ENCODE data around the gene LRP5. TPM values are rescaled to one million over a fixed set of nuclear protein-coding genes. Genes with fewer than 3 reads are reported as not detected.
A peak's percentile ranks its signal among the peaks of the same experiment; 100 is the strongest.

Gene LRP5
- total RNA-seq, 1 donor from 2014 or later = 38.7 TPM

GRCh38 chr11:68274306-68274705, 38.1 kb upstream of the LRP5 start:
- Mint-ChIP-seq H3K36me3 (ENCODE audit: low read depth) (no peaks in the 10 kb centered on the region), H3K27ac (ENCODE audit: unreplicated experiment) (no peak overlapping the region), H3K4me3 (ENCODE audit: unreplicated experiment) (no peak overlapping the region), H3K9me3 (ENCODE audit: low read depth) (no peaks in the 10 kb centered on the region), H3K4me1 (ENCODE audit: low read depth) (peaks cover 28% of the 10 kb centered on the region), H3K27me3 (ENCODE audit: low read depth) (no peaks in the 10 kb centered on the region)
- DNase-seq (ENCODE audit: low spot score) = no peak
- TF ChIP-seq CTCF (IDR thresholded peaks at IDR 0.05) = no peak

GRCh38 chr11:68275721-68276507, 36.5 kb upstream of the LRP5 start:
- H3K4me3 Mint-ChIP-seq (ENCODE audit: unreplicated experiment) = no peak overlapping the region
- H3K4me1 Mint-ChIP-seq (ENCODE audit: low read depth) = peaks cover 12% of the 10 kb centered on the region
- H3K27ac Mint-ChIP-seq (ENCODE audit: unreplicated experiment) = no peak overlapping the region
- no peaks in the 10 kb centered on the region for H3K27me3 Mint-ChIP-seq (ENCODE audit: low read depth)
- H3K9me3 Mint-ChIP-seq (ENCODE audit: low read depth) = no peaks in the 10 kb centered on the region
- no peaks in the 10 kb centered on the region for H3K36me3 Mint-ChIP-seq (ENCODE audit: low read depth)
- no peak for TF ChIP-seq CTCF (IDR thresholded peaks at IDR 0.05)
- peak; percentile 38 for DNase-seq (ENCODE audit: low spot score)

- Mint-ChIP-seq H3K36me3 (ENCODE audit: low read depth) (no peaks in the 10 kb centered on the region), H3K4me1 (ENCODE audit: low read depth) (peaks cover 10% of the 10 kb centered on the region), H3K27ac (ENCODE audit: unreplicated experiment) (no peak overlapping the region), H3K9me3 (ENCODE audit: low read depth) (no peaks in the 10 kb centered on the region), H3K27me3 (ENCODE audit: low read depth) (no peaks in the 10 kb centered on the region), H3K4me3 (ENCODE audit: unreplicated experiment) (no peak overlapping the region)
- TF ChIP-seq CTCF (IDR thresholded peaks at IDR 0.05) = no peak
- DNase-seq (ENCODE audit: low spot score) = no peak
Observed at GRCh38 chr11:68276861-68277260, 35.5 kb upstream of the LRP5 start.

GRCh38 chr11:68279676-68280075, 32.7 kb upstream of the LRP5 start:
- Mint-ChIP-seq H3K4me3 (ENCODE audit: unreplicated experiment) (no peak overlapping the region), H3K9me3 (ENCODE audit: low read depth) (no peaks in the 10 kb centered on the region), H3K27me3 (ENCODE audit: low read depth) (peaks cover 2% of the 10 kb centered on the region), H3K27ac (ENCODE audit: unreplicated experiment) (no peak overlapping the region), H3K36me3 (ENCODE audit: low read depth) (no peaks in the 10 kb centered on the region), H3K4me1 (ENCODE audit: low read depth) (no peaks in the 10 kb centered on the region)
- TF ChIP-seq CTCF (IDR thresholded peaks at IDR 0.05) = no peak
- DNase-seq (ENCODE audit: low spot score) = no peak

GRCh38 chr11:68282141-68282860, 30.1 kb upstream of the LRP5 start:
- no peak overlapping the region for H3K27ac Mint-ChIP-seq (ENCODE audit: unreplicated experiment)
- no peak for TF ChIP-seq CTCF (IDR thresholded peaks at IDR 0.05)
- peaks cover 2% of the 10 kb centered on the region for H3K27me3 Mint-ChIP-seq (ENCODE audit: low read depth)
- H3K9me3 Mint-ChIP-seq (ENCODE audit: low read depth) = no peaks in the 10 kb centered on the region
- no peak overlapping the region for H3K4me3 Mint-ChIP-seq (ENCODE audit: unreplicated experiment)
- H3K4me1 Mint-ChIP-seq (ENCODE audit: low read depth) = no peaks in the 10 kb centered on the region
- DNase-seq (ENCODE audit: low spot score) = no peak
- no peaks in the 10 kb centered on the region for H3K36me3 Mint-ChIP-seq (ENCODE audit: low read depth)

Measured in chondrocyte (in vitro differentiated cells).